T-helper 2 cell (primary cell): ENCODE results near the gene TRIP13.
"Not testable (repeated sequence)": the region's sequence is repeated elsewhere in the genome, so short reads cannot be mapped to it uniquely, and the experiment has no call there.

ENCODE experiments used
- DNase-seq, 5 experiments: peaks; one replicate each; pipeline versions ENCODE4 v3.0.0 to v3.0.0-alpha.2; 2012 to 2022

TRIP13 gene

DNA sequence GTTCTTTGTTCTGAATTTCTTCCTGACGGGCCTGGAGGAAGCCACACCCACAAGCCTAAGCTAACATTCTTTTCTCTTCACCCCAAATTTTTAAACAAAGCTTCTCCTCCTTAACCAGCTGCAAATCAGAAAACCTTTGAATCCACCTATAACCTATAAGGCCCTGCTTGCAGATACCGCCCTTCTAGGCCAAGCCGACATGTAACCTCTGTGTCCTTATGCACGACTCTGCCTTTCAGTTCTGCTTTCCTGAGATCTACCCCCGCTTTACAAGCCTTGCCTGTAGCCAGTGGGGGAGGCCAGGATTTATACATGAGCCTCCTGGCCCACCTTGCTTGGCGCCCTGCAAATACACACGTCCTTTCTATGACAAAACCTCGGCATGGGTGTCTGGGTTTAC lies 19.4 kb upstream of the TRIP13 start:
- DNase-seq: no peak

DNA sequence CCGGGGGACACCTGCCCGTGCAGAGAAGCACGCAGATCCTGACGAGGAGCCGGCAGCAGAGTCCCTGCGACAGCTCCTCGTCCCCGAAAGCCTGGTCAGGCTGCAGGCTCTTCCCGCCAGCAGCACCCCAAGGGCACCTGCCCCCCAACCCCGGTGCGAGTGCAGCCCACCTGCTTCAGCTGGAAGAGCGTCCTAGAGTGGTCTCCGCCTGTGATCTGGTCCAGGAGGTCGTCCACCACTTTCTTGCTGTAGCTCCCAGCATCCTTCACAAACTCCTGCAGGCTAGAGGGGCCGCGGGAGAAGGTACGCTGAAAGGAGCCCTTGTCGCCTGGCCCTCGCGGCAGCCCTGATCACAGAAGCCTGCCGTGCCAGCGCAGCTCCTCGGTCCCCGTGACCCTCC lies 16.8 kb upstream of the TRIP13 start:
- DNase-seq: no peak

DNA sequence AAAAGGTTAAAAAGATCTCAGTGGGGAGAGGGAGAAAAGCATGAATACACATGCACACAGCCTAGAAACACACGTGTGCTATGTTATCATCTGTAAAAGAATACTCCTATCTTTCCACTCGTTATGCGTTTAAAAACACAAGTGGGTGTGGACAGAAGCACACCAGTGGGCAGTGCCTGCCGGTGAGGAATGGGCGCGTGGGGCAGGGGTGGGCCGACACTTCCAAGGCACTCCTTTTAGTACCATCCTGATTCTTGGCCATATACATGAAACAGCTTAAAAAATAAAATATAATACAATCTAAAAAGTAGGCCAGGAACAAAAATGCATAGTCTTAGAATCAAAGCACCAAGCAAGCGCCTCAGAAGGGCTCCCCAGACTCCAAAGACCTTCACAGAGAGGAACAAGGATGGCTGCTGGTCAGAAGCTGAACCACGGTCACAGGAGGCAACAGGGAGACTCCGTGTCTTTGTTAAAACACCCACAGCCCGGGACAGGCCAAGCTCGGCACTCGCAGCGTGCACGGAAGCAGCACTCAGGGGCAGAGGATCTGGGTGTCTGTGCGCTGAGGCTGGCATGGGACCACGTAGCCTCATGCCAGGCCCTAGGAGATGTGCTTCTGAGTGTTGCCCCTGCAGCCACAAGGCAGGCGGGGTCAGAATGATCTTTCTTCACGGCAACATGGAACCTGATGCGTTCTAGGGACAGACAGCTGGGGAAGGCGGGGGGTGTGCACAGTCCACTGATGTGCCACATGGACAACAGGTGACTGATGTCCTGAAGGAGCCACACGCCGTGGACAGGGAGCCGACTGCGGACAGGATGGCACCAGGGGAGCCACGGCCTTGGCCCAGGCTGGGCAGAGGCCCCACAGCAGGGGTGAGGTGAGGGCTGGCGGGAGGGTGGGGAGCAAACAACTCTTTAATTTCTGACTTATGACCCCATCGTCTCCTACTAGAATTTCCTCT lies 16.0 kb upstream of the TRIP13 start:
- no peak for DNase-seq

DNA sequence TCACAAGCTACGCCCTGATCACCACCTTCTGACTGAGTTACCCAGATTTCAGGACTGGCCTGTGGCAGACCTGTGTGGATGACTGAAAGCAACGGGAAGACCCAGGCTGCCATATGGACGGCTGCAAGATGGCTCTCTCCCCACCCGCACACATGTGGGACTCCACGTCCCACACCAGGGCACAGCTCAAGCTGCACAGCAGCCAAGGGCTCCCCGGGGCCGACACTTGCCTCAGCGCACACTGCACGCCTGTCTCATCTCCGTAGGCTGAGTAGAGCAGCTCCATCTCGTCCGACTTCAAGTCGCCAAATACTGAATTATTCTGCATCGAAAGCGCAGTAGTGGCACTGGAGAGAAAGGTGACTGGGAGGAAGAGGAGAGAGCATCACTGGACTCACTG lies 14.6 kb upstream of the TRIP13 start:
- no peak for DNase-seq

DNA sequence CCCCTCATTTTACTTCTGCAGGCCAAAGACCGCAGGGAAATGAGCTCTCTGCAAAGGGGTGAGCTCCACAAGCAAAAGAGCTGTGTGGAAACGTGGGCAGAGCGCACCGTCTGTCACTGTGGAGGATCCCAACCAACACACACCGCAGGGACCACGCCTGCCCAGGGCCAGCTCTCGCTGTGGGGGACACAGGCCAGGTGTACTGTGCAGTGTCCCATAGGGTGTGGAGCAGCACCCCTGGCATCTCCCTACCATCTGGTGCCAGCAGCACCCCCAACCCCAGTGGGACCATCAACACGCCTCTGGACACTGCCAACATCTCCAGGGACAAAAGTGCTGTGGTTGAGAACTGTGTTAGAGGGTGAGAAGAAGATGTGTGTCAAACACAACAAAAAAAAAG lies 14.0 kb upstream of the TRIP13 start:
- not testable (repeated sequence) for DNase-seq

DNA sequence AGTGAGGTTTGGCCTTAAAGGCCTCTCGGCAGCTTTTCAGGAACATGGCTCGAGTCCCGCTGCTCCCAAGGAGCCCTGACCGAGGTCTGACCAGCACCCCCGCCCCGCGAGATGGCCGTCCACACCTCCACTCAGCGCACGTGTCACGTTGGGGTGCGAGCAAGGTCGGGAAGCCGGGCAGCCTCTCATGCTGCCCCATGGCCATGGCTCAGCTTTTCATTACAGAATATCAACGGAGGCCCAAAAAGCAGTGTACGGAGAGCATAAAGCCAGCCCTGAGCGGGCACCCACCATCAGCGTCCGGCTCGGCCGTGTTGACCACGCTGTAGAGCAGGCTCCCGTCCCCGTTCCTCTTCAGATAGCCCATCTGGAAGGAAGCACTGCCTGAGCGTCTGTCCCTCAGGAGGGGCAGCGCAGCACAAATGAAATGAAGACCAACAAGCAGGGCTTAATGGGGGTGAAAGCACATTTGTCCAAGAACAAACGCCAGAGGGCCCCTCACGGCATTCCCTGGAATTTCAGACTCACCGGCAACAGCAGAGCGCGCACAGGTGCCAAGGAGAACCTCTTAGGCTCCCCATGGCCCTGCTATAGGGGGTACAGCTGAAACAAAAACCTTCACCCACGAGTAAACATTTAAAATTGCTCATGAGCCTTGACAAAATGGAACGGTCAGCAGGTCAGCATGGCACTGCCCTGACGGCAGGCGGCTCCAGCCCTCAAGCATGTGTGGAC lies 11.7 kb upstream of the TRIP13 start:
- no peak for DNase-seq

DNA sequence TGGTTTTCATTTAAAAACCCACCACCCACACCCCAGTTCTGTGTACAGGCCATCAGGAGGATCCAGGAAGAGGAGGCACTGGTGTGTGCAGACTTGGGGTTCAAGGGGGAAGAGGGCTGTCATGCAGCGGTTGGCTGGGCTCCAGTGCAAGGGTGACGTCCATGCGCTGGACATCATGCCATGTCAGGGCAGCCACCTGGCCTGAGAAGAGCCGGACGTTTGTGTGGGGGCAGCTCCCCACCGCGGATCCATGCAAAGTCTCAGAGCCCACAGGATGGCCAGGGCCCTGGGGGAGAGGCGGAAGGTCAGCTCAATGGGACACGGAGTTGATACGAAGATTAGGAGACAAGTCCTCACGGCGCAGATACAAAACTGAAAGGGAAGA lies 11.1 kb upstream of the TRIP13 start:
- DNase-seq: no peak

DNA sequence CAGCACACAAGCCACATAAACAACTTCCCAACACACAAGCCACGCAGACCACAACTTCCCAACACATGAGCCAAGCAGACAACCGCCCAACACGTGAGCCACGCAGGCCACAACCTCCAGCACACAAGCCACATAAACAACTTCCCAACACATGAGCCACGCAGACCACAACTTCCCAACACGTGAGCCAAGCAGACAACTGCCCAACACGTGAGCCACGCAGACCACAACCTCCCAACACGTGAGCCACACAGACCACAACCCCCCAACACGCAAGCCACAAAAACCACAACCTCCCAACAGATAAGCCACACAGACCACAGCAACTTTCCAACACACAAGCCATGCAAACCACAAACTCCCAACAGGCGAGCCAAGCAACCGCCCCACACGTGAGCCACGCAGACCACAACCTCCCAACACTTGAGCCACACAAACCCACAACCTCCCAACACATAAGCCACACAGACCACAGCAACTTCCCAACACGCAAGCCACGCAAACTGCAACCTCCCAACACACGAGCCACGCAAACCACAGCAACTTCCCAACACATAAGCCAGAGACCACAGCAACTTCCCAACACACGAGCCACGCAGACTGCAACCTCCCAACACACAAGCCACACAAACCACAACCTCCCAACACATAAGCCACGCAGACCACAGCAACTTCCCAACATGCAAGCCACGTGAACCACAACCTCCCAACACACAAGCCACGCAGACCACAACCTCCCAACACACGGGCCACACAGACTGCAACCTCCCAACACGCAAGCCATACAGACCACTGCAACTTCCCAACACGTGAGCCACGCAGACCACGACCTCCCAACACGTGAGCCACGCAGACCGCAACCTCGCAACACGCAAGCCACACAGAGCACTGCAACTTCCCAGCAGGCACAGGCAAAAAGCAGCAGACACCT lies 10.2 kb upstream of the TRIP13 start:
- DNase-seq: peak in 1 of 5 experiments; percentile 42

DNA sequence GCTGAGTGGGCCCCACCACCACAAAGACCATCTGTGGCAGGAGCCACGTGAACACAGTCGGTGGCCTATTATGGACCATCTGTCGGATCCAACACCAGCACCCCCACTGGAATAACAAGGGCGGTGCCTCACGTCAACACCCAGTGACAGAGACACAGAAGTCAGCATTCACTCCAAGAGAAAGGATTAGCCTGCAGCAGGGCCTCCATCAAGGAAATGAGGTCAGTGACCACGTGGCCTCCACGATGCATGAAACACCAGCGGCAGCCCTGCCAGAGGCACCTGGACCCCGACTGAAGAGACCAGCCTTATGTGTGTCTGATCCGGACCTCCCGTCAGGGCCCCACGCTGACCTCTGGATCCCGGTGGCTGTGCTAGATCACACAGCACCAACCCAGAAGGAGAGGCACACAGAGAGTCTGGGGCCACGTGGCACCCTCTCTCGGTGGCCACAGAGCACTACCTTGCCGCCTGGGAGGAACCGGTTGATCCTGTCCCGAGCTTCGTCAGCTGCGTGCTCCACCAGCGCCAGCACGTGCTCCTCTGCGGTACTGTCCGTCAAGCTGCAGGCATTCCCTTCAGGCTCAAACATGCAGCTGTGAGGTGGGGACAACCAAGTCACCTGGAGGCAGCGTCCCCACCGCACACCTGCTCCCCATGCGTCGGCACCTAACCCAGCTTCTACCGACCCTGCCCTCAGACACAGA lies 9.1 kb upstream of the TRIP13 start:
- DNase-seq: no peak

DNA sequence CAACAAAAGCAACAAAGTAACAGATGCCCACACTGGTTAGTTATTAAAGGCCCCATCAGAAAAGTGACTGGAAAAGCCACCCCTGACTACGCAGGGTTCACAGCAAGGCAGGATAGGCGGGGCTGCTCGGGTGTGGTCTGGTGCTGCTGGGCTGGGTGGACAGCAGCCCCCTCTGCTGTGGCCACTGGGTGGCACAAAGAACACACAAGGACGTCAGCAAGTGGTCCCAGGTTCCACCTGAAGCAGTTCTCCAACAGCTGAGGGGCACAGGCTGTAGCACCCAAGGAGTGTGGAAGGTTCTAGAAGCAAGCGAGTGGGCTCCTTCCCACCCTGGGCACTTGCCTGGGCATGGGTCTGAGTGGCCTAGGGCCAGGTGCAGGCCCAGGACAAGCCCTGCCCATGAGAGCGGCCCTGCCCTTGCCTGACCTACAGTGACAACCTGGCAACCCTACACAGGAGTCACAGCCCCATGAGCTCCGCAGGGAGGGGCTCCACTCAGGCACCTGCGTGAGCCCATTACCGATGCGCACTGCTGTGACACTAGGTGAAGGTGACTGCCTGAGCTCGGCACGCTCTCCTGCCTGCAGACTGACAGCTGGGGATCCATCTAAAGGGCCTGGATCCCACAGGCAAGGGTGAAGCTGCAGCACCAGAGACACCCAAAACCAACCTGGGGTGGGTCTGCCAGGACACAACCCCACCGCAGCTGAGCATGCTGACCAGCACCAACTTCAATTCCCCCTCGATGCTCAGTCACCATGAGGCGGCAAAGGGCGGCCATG lies 8.1 kb upstream of the TRIP13 start:
- DNase-seq: no peak

DNA sequence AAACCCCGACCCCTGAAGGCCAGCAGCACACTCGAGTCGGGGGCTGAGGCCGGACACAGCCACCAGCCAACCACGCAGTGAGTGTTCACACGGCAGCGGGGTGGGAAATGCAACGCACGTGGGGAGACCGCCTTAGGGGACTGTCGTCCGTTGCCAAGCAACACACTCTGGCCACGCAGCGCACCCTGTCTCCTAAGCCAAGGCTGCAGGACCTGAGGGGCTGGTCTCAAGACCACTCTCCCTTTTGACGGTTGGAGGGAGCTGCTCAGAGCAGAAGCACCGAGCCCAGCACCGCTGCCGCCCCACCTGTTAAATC lies 7.6 kb upstream of the TRIP13 start:
- DNase-seq: no peak

DNA sequence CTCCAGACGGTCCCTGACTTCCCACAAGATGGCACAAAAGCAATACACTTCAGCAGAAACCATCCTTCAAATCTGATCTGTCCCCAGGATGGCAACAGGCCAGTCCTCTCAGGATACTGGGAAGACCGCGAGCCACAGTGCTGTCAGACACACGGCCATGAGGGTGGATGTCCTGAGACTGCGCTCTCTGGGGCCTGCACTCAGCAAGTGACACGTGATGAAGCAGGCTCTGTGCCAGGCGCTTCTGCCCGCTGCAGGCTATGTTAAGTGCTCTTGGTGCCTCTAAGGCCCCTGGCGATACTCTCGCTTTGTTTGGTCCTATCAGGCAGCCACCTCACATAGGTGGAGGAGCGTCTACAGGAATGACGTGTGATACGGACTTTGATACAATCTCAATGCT lies 7.2 kb upstream of the TRIP13 start:
- DNase-seq: no peak

DNA sequence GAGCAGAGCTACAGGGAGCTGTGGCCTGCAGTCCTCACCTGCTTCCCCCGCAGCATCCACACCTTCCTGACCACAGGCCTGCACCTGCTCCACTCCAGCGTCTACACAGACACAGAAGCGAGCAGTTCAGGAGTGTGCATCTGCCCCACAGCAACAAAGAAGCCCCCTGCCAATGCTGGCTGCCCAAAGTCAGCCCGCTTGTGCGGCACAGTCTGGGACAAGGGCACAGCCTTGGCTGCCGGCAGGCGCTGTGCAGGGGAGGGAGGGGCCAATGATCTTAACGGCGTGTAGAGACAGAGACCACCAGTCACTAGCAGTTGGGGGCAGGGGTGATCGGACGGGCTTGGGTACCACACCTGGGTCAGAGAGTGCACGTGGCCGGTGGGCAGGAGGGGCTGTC lies 6.6 kb upstream of the TRIP13 start:
- DNase-seq: no peak

DNA sequence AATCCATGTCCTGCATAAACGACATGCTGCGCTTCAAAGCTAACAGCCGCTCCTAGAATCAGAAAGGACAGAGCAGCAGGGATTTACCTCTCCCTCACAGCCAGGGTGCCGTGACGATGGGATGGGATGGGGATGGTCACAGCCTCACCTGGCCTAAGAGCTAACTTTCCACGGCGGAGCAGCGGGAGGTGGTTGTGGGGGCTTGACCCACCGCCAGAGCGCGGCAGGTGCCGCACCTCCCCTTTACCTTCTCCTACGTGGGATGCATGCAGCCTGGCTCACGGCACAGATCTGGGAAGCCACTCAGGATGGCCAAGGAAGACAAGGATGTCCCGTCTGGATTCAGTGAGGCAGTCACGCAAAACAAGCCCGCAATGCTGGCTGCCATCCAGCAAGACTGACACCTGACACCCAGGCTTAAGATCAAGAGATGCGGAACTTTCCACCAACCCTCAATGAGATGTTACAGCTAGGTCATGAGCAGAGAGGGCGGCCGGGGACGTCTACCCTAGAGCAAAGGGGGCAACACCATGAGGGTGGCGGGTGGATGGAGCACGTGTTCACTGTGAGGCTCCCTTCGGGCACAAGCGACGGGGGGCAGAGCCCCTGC lies 5.9 kb upstream of the TRIP13 start:
- no peak for DNase-seq

DNA sequence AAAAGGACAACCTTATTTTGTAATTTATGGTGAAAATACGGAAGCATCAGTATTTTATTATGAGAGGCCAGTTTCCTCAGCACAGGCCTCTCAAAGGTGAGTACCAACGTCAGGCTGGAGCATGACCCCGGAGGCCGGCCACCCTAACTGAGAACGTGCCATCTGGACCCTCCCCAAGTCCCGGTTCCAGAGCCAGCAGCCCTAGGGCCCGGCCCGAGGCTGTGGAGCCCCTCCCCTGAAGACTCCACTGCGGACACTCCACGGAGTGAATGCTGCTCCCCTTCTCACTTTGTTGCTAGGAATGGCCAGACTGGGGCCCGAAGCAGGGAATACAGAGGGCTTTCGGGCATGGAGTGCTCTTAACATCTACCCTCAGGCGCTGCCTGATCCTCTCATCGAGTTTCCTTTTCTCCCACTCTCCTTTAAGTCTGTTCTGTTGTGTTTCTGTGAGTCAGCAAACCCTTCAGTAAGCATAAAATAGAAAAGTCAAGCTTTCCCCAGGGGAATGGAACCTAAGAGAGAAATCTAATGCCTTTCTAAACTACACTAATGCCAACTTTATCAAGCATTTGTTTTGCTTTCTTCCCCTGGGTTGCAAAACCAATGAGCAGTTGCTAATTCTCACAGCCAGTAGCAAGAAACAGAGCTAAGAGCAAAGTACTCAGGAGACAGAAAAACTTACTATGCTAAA lies 4.6 kb upstream of the TRIP13 start:
- no peak for DNase-seq

DNA sequence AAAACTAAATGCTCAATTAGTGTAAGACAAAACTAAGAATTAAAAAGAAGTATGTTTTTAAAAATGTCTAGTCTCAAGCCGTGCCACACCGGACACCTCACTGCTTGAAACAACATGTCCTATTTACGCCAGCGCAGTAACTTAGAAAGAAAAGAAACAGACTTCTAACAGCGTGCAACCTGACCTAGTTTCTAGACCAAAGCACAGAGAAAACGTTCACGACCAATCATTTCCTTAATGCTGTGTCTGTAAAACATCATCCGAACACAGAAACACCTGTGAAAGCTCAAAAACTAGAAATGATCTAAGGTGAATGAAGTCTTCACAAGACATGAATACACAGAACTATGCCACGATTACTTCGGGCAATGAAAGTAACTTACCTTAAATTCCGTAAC lies 4.0 kb upstream of the TRIP13 start:
- no peak for DNase-seq

DNA sequence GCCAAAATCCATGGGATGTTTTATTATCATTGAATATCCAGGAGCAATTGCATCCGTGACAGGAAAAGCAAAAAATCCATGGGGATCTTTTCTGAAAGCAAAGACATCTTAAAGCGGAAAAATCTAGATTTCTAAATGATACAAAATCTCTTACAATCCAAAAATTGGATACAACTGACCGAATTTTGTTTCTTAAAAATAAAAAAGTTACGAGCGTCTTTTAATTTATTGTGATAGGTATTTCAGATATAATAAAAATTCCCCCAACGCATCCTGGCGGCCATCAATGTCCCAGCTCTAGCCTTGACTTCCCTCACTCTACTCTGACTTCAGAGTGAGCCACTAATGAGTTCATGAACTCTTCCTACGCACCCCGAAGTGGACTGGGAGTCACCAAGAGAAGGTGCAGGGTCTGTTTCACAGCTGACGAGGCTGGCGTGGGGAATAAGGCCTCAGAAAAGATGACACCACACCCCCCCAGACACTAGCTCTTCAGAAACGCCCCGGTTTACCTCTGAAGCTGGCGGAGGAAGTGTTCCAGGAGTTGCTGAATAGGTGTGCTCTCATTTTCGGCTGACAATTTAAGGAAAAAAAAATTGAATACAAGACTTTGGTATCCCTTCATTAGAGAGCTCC lies 3.5 kb upstream of the TRIP13 start:
- DNase-seq: no peak

DNA sequence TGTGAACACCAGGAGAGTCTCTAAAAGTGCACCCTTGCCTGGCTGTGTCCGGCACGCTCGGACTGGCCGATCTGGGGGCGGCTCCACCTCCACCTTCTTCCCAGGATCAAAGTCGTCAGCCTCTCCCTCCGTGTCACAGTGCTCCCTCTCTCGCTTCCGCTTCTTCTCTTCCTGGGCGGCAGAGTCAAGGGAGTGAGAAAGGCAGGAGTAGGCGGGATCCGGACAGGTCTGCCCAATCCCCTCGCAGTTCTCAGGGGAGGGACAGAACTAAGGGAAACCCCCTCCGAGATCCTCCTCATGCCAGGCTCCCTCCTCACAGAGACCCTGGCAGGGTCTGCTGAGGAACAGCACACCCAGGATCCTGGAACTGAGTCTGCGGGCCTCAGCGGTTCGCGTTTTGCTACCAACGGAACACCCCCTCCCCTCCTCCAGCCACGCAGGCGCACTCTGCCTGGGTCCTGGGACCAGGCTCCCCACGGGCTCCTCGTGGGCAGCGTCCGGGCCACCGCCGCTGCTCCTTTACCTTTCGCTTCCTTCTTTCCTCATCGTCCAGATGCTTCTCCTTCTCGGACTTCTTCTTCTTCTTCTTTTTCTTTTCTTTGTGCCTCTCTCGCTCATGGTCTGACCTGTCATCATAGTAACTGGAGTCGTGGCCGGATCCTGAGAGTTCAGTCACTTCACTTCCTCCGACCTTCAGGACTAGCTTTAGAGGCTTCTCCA lies 1.4 kb upstream of the TRIP13 start:
- DNase-seq: no peak

DNA sequence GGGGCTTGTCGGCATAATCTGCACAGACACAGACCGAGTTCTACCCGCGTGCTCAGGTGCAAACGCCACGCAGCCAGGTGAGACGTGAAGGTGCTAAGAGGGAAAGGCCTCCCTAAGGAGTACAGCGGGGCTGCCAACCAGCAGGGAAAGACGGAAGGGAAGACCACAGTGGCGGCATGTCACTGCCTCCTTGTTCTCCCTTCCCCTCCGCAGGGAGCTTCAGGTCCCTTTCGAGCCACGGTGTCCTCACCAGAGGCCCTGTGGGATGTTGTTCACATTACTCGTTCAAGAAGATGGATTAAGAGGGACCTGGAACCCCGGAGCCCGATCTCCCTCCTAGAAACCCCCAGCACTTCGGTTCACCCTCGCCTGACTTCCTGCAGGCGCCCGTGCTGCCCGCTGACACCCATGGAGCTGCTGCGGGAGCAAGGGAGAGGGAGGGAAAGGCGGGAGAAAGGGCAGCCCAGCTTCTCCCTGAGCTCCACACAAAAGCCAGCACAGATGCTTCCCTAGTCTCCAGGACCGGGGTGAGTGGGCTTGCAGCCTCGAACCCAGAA lies 769 bp upstream of the TRIP13 start:
- DNase-seq: peak in 1 of 5 experiments; percentile 34
